Trophoblast cell (in vitro differentiated cells and primary cell): ENCODE data around the gene GNPAT.

ENCODE experiments used
- DNase-seq, 2 donors: peaks; one replicate each; pipeline ENCODE4 v3.0.0-alpha.2; 2016
- H2AFZ ChIP-seq: 2 replicates; pipeline ENCODE4 v1.6.1; 2013; ENCODE audit warnings: low read length, moderate library complexity, mild to moderate bottlenecking; ENCODE audit not compliant: insufficient read depth, poor library complexity
- H2AK5ac ChIP-seq: 2 replicates; pipeline ENCODE4 v1.6.1; 2013; ENCODE audit warnings: mild to moderate bottlenecking, low read length
- H2BK120ac ChIP-seq: 2 replicates; pipeline ENCODE4 v1.6.1; 2013; ENCODE audit warnings: low read length, mild to moderate bottlenecking, moderate library complexity; ENCODE audit not compliant: insufficient read depth, poor library complexity
- H2BK12ac ChIP-seq: 2 replicates; pipeline ENCODE4 v1.6.1; 2013; ENCODE audit warnings: mild to moderate bottlenecking, low read length, moderate library complexity
- H2BK5ac ChIP-seq: 2 replicates; pipeline ENCODE4 v1.6.1; 2013; ENCODE audit warnings: low read length, low read depth, moderate library complexity, mild to moderate bottlenecking; ENCODE audit not compliant: poor library complexity
- H3K14ac ChIP-seq: 2 replicates; pipeline ENCODE4 v1.6.1; 2013; ENCODE audit warnings: mild to moderate bottlenecking, low read length
- H3K18ac ChIP-seq: 2 replicates; pipeline ENCODE4 v1.6.1; 2013; ENCODE audit warnings: mild to moderate bottlenecking, low read length
- H3K23ac ChIP-seq: 2 replicates; pipeline ENCODE4 v1.6.1; 2013; ENCODE audit warnings: low read length
- H3K27ac ChIP-seq: 2 replicates; pipeline ENCODE4 v1.5.1; 2013; ENCODE audit warnings: low read depth, mild to moderate bottlenecking, inconsistent platforms, low read length, moderate library complexity
- H3K27me3 ChIP-seq: 2 replicates; pipeline ENCODE4 v1.6.1; 2013; ENCODE audit warnings: inconsistent platforms, mild to moderate bottlenecking, low read length, moderate library complexity; ENCODE audit not compliant: insufficient read depth
- H3K36me3 ChIP-seq, 2 experiments: 1 replicate in 1 of 2; 2 replicates in 1 of 2; pipeline ENCODE4 v1.6.1; 2013; ENCODE audit warnings: low read length in 2 of 2, mild to moderate bottlenecking in 2 of 2, moderate library complexity in 1 of 2; ENCODE audit not compliant: insufficient read depth in 2 of 2, control insufficient read depth in 1 of 2
- H3K4ac ChIP-seq: 2 replicates; pipeline ENCODE4 v1.6.1; 2013; ENCODE audit warnings: low read depth, mild to moderate bottlenecking, low read length, moderate library complexity
- H3K4me1 ChIP-seq, 2 experiments: 1 replicate in 1 of 2; 2 replicates in 1 of 2; pipeline ENCODE4 v1.6.1; 2013; ENCODE audit warnings: low read length in 2 of 2, mild to moderate bottlenecking in 2 of 2, moderate library complexity in 1 of 2; ENCODE audit not compliant: insufficient read depth in 2 of 2, control insufficient read depth in 1 of 2
- H3K4me2 ChIP-seq: 2 replicates; pipeline ENCODE4 v1.6.1; 2013; ENCODE audit warnings: inconsistent platforms, mild to moderate bottlenecking, low read length, moderate library complexity
- H3K4me3 ChIP-seq: 2 replicates; pipeline ENCODE4 v1.5.1; 2013; ENCODE audit warnings: mild to moderate bottlenecking, low read depth, low read length, inconsistent platforms
- H3K79me1 ChIP-seq: one replicate; pipeline ENCODE4 v1.6.1; 2013; ENCODE audit warnings: low read length
- H3K79me2 ChIP-seq: 2 replicates; pipeline ENCODE4 v1.6.1; 2013; ENCODE audit warnings: low read length, mild to moderate bottlenecking; ENCODE audit not compliant: control insufficient read depth, insufficient read depth, poor library complexity
- H3K9ac ChIP-seq: 2 replicates; pipeline ENCODE4 v1.6.1; 2013; ENCODE audit warnings: mild to moderate bottlenecking, low read length
- H3K9me3 ChIP-seq: 2 replicates; pipeline ENCODE4 v1.6.1; 2013; ENCODE audit warnings: low read depth, mild to moderate bottlenecking, control low read depth, inconsistent platforms, low read length; ENCODE audit not compliant: insufficient read depth
- H4K12ac ChIP-seq: 2 replicates; pipeline ENCODE4 v1.6.1; 2013; ENCODE audit warnings: low read depth, mild to moderate bottlenecking, low read length, moderate library complexity
- H4K8ac ChIP-seq: 2 replicates; pipeline ENCODE4 v1.6.1; 2013; ENCODE audit warnings: low read depth, mild to moderate bottlenecking, low read length, moderate library complexity
- H4K91ac ChIP-seq: one replicate; pipeline ENCODE4 v1.6.1; 2013; ENCODE audit warnings: low read depth, mild to moderate bottlenecking, low read length, moderate library complexity
- WGBS: extraction: QIAGEN DNeasy Blood & Tissue Kit; methylation state at CpG from one replicate; pipeline ENCODE4 v1.1.7; 2013; ENCODE audit warnings: missing lambda C conversion rate; ENCODE audit not compliant: insufficient read length, insufficient coverage; ENCODE audit errors: extremely low coverage; 5-methylcytosine and 5-hydroxymethylcytosine counted together

Gene GNPAT

GRCh38 chr1:231218078-231218477 is 22.9 kb upstream of the GNPAT start:
- Histone ChIP-seq H3K79me1 (no peaks in the 10 kb centered on the region), H4K91ac (no peak overlapping the region), H3K4me2 (no peak overlapping the region), H2BK12ac (no peak overlapping the region), H2BK120ac (no peak overlapping the region), H3K27me3 (no peaks in the 10 kb centered on the region), H3K23ac (no peak overlapping the region), H4K8ac (no peak overlapping the region), H4K12ac (no peak overlapping the region), H3K9me3 (no peaks in the 10 kb centered on the region), H3K4me3 (no peak overlapping the region), H3K27ac (no peak overlapping the region), H3K4me1 (no peaks in the 10 kb centered on the region), H2AK5ac (no peak overlapping the region), H3K9ac (no peak overlapping the region), H3K79me2 (no peaks in the 10 kb centered on the region), H3K4ac (no peak overlapping the region), H2BK5ac (no peak overlapping the region), H3K14ac (no peak overlapping the region), H3K36me3 (peaks cover 2 to 5% of the 10 kb centered on the region in 2 experiments), H3K18ac (no peak overlapping the region), H2AFZ (no peak overlapping the region)
- WGBS = no CpG with 5 or more reads among the region's 6 CpGs
- no peak for DNase-seq

DNA sequence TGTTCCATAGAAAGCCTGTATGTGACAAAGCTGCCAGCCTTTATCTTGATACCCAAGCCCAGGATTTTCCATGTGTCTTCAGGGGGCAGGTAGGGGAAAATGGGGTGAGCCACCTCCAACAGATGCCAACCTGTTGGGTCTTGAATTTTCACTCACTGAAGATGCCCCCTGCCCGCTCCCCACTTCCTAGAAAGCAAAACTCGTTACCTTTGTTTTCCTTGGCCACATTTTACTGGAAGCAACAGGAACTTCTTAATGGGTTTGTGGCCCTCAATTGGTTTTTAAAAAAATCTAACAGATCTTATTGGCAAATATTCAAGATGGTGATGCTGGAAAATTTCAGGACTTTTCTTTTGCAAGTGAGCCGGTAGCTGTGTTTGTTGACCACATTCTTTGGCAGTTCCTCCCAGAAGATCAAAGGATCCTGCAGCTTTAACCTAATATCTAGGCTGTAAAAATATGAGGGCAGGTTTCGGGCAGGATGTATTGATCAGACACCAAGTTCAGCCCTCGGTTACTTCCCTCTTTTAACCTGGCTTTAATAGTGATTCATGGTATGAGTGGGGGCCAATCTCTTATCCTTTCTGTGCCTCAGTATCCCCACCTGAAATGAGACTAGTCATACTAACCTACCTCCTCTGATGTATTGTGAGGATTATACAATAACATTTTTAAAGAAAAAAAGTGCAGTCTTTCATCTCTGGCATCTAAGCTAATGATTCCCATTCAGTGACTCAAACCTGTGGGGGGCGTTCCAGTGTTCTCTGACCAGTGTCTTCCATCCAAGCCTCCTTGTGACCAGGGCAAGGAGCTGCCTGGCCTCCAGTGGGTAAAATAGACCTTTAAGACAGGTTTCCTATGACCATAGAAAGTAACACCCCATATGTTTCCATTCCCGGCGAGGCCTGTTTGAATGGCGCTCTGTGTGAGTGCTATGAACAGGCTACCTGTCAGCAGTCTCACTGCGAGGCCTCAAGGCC is 21.3 kb upstream of the GNPAT start:
- no peaks in the 10 kb centered on the region for H3K27me3 ChIP-seq

GRCh38 chr1:231220801-231221200 is 20.2 kb upstream of the GNPAT start:
- no peaks in the 10 kb centered on the region for H3K27me3 ChIP-seq
- H3K18ac ChIP-seq = no peak overlapping the region
- no peak overlapping the region for H4K12ac ChIP-seq
- H2BK120ac ChIP-seq = no peak overlapping the region
- no peak overlapping the region for H3K4me3 ChIP-seq
- no peak overlapping the region for H3K14ac ChIP-seq
- H3K4me1 ChIP-seq = no peaks in the 10 kb centered on the region
- H2AFZ ChIP-seq = no peak overlapping the region
- no peak overlapping the region for H2BK12ac ChIP-seq
- no peaks in the 10 kb centered on the region for H3K79me1 ChIP-seq
- no peak overlapping the region for H2AK5ac ChIP-seq
- H3K27ac ChIP-seq = no peak overlapping the region
- H4K8ac ChIP-seq = no peak overlapping the region
- no peak overlapping the region for H3K4me2 ChIP-seq
- H3K9ac ChIP-seq = no peak overlapping the region
- no peak for DNase-seq
- WGBS = no CpG with 5 or more reads among the region's 11 CpGs
- no peaks in the 10 kb centered on the region for H3K9me3 ChIP-seq
- H3K36me3 ChIP-seq = peaks cover 4 to 12% of the 10 kb centered on the region in 2 experiments
- H3K4ac ChIP-seq = no peak overlapping the region
- H4K91ac ChIP-seq = no peak overlapping the region
- H3K79me2 ChIP-seq = no peaks in the 10 kb centered on the region
- no peak overlapping the region for H2BK5ac ChIP-seq
- no peak overlapping the region for H3K23ac ChIP-seq

More for the DNA sequence above, 21.3 kb upstream of the GNPAT start:
- Histone ChIP-seq H3K79me1 (no peaks in the 10 kb centered on the region), H2BK12ac (no peak overlapping the region), H3K9me3 (no peaks in the 10 kb centered on the region), H3K4ac (no peak overlapping the region), H2AFZ (no peak overlapping the region), H3K23ac (no peak overlapping the region), H3K18ac (no peak overlapping the region), H3K4me3 (no peak overlapping the region), H3K9ac (no peak overlapping the region), H2AK5ac (no peak overlapping the region), H3K79me2 (no peaks in the 10 kb centered on the region), H3K4me1 (no peaks in the 10 kb centered on the region), H2BK5ac (no peak overlapping the region), H4K91ac (no peak overlapping the region), H2BK120ac (no peak overlapping the region), H4K8ac (no peak overlapping the region), H3K14ac (no peak overlapping the region), H3K4me2 (no peak overlapping the region), H4K12ac (no peak overlapping the region), H3K27ac (no peak overlapping the region), H3K36me3 (peaks cover 4 to 12% of the 10 kb centered on the region in 2 experiments)
- no peak for DNase-seq
- WGBS = no CpG with 5 or more reads among the region's 10 CpGs

GRCh38 chr1:231226156-231226555 is 14.9 kb upstream of the GNPAT start:
- no peaks in the 10 kb centered on the region for H3K79me1 ChIP-seq
- H3K14ac ChIP-seq = no peak overlapping the region
- no peak overlapping the region for H3K18ac ChIP-seq
- no peaks in the 10 kb centered on the region for H3K79me2 ChIP-seq
- H2BK120ac ChIP-seq = no peak overlapping the region
- no peaks in the 10 kb centered on the region for H3K9me3 ChIP-seq
- H2AFZ ChIP-seq = no peak overlapping the region
- no peaks in the 10 kb centered on the region for H3K27me3 ChIP-seq
- H3K36me3 ChIP-seq = peaks cover 10 to 30% of the 10 kb centered on the region in 2 experiments
- DNase-seq = no peak
- no peaks in the 10 kb centered on the region for H3K4me1 ChIP-seq
- no peak overlapping the region for H2BK5ac ChIP-seq
- no peak overlapping the region for H3K4me2 ChIP-seq
- no peak overlapping the region for H3K4ac ChIP-seq
- H3K4me3 ChIP-seq = no peak overlapping the region
- no peak overlapping the region for H4K12ac ChIP-seq
- H3K9ac ChIP-seq = no peak overlapping the region
- H3K27ac ChIP-seq = no peak overlapping the region
- no peak overlapping the region for H2AK5ac ChIP-seq
- no peak overlapping the region for H3K23ac ChIP-seq
- no peak overlapping the region for H2BK12ac ChIP-seq
- H4K8ac ChIP-seq = no peak overlapping the region
- no CpG with 5 or more reads among the region's 7 CpGs for WGBS
- no peak overlapping the region for H4K91ac ChIP-seq
